Ureter (tissue), 1 donor: ENCODE data around the gene NADK. TPM values are rescaled to one million over a fixed set of nuclear protein-coding genes. Genes with fewer than 3 reads are reported as not detected.

Experiments used
- DNase-seq: peaks from one replicate; pipeline ENCODE4 v3.0.0-alpha.2; 2020; ENCODE audit warnings: low spot score
- total RNA-seq: library from RNA; stranded (reverse); gene quantifications from one replicate; pipeline ENCODE4 v1.2.4, GENCODE V29; 2023
- donor health status: DM: yes; HTN: yes; CAD: no.

The NADK gene, protein sequence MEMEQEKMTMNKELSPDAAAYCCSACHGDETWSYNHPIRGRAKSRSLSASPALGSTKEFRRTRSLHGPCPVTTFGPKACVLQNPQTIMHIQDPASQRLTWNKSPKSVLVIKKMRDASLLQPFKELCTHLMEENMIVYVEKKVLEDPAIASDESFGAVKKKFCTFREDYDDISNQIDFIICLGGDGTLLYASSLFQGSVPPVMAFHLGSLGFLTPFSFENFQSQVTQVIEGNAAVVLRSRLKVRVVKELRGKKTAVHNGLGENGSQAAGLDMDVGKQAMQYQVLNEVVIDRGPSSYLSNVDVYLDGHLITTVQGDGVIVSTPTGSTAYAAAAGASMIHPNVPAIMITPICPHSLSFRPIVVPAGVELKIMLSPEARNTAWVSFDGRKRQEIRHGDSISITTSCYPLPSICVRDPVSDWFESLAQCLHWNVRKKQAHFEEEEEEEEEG
- total RNA-seq = 80.3 TPM

DNA sequence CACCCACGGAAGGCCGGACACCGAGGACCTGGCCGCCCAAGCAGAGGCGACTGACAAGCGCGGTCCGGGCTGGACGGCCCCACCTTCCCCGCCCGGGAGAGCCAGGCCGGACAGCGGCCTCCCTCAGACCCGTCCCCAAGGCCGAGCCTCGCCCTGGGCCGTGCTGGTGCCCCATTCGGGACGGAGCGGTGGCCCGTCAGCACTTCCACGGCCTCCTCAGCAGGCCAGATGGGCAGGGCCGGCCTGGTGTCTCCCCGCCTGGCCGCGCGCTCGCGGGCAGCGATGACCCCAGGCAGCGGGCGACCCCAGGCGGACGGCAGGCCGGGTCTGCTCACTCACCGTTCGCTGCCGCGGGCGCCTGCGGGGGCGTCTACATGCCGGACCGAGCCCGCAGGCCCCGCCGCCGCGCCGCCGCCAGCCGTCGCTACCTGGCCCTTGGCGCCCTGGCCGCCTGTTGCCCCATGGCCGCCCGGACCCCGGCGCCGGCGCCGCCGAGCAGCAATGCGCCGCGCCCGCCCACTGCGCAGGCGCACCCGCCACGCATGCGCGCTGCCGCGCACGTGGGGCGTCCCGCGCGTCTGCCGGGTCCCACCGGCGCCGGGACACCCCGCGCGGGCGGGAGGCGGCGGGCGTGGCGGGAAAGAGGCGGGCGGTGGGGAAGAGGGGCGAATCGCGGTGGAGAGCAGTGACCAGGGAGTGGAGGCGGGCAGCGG is at the start of gene NADK:
NADK (minus strand) TSS at position 521 of the 713 bp plus-strand sequence. CDS start 13,064 bp downstream, outside the sequence.
- no peak for DNase-seq

- DNase-seq = no peak
Measured at GRCh38 chr1:1827089-1827848, 49.0 kb upstream of the NADK start.

GRCh38 chr1:1826356-1827088 is 48.3 kb upstream of the NADK start:
- no peak for DNase-seq

GRCh38 chr1:1825217-1825616 is 46.9 kb upstream of the NADK start:
- no peak for DNase-seq

DNA sequence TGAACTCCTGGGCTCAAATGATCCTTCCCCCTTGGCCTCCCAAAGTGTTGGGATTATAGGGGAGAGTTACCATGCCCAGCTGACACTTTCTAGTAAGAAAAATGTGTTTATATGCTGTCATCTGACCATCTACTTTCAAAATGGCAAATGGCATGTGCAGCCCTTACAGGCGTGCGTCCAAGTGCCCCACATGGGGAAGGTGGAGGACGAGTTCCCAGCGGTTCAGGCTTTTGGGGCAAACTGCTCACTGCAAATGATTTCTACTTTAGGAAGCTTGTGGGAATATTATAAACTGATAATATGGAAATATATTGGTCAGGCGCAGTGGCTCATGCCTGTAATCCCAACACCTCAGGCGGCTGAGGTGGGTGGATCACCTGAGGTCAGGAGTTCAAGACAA is 41.5 kb upstream of the NADK start:
- DNase-seq = no peak

DNA sequence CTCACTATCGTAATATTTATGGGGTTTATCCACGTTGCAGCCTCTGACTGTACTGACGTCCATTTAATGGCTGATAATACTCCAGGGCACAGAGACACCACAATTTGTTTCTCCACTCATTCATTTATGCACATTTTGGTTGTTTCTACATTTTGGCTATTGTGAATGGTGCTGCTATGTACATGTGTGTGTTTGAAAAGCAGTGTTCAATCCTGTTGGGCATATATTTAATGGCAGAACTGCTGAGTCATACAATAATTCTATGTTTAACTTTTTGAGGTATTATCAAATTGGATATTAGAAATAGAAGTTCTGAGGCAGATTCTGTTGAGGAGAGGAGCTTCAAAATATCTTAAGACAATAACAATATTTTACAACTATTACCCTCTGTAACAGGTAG is 39.0 kb upstream of the NADK start:
- DNase-seq = no peak

- DNase-seq = no peak
Measured at GRCh38 chr1:1815606-1816281, 37.5 kb upstream of the NADK start.

DNA sequence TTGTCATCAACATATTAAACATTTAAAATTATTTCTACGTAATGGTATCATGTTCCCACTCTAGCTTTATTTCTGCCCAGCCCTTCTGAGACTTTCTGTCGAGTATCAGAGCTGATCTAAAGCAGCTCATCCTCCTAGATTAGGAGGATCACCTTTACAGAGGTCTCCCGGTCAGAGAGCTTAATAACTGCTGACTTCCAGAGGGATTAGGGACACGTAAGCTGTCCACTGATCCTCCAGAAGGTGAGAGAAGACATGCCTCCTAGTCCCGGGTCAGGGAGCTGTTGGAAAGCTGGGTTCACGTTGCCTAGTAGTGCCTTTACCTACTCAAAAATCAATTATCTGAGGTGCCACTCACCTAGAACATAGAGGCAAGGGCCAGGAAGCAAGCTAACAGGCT is 31.2 kb upstream of the NADK start:
- no peak for DNase-seq

DNA sequence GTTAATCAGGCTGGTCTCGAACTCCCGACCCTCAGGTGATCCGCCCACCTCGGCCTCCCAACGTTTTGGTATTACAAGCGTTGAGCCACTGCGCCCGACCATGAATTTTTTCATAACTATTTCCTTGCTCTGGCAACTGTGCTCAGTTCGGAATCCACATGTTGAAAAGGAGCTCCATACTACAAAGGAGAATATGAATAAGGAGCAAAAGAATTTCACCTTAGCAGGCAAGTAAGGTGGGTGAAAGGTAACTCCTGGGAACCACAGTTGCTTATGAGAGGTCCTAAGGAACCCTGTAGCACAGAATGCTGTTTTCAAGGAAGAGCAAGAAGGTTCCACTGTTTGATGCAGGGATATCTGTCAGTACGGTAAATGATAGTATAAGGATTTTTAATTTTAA is 29.9 kb upstream of the NADK start:
- DNase-seq = no peak

GRCh38 chr1:1806890-1807289 is 28.6 kb upstream of the NADK start:
- DNase-seq = no peak

- no peak for DNase-seq
Measured at GRCh38 chr1:1804301-1804700, 26.0 kb upstream of the NADK start.

GRCh38 chr1:1802871-1803270 is 24.6 kb upstream of the NADK start:
- no peak for DNase-seq

GRCh38 chr1:1799716-1800115 is 21.4 kb upstream of the NADK start:
- no peak for DNase-seq

- DNase-seq = no peak
Measured at GRCh38 chr1:1797731-1798341, 19.6 kb upstream of the NADK start.

DNA sequence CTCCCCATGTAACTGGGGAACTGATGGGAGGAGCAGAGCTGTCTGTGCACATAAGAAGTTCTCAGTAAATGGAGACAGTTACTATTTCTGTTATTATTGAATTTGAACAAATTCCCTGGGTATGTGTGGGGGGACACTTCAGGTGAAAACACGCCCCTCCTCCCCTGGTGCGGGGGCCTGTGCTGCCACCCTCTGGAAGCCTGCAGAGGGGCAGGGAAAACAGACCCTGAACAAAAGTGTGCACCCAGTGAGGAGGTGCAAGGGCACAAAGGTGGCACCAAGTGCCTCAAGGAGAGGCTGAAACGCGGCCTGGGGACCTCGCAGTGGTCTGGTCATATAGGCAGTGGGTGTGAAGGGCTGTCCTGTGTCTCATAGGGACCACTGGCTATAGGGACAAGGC is 18.2 kb upstream of the NADK start:
- DNase-seq = no peak

DNA sequence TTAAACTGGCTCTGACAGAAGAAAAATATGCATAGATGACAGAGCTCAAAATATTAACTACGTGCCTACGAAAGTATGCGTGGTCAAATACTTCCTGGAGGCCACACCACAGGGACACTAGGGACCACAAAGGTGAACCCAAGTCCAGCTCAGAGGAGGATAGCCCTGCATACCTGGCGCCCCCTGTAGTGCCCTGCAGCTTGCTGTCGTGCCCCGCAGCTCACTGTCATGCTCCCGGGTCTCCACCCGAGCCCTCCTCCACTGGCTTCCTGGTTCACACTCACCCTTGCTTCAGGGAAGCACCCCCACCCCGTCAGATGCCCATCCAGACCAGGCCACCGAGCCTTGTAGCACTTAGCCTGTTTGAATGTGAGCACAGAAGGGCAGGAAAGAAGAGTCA is 16.7 kb upstream of the NADK start:
- DNase-seq = no peak

- no peak for DNase-seq
Measured at GRCh38 chr1:1793481-1794244, 15.4 kb upstream of the NADK start.

GRCh38 chr1:1788646-1789431 is 10.6 kb upstream of the NADK start:
- no peak for DNase-seq

DNA sequence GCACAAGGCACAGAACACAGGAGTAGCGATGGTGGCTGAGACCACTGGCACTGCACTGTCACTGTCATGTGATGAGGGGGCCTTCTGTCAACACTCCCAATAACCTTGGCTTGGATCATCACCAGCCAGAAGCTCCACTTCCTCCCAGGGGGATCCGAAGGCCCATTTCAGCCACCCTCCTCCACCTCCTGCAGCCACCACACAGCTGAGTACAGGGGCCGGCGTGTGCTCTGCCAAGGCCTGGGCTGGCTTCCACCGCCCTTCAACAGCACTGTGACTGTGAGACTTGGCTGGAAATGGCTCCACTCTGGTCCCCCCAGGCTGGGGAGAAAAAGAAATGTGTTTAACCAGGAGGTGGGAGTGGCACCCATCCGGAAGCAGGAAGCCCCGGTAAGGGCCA is 9.9 kb upstream of the NADK start:
- no peak for DNase-seq
